T-cell (primary cell): Measurements from ENCODE around the gene PNISR. TPM values are rescaled to one million over a fixed set of nuclear protein-coding genes. Genes with fewer than 3 reads are reported as not detected.

Source experiments
- ATAC-seq, 4 experiments: fragments of 200-7000 bp in 3 of 4; fragments of 150-1000 bp in 1 of 4; cut with Tn5 transposase; replicated peaks in 1 of 4; 1 replicate in 3 of 4; 2 replicates in 1 of 4; pipeline ENCODE4 v1.10.0; 2021; ENCODE audit warnings: moderate library complexity in 3 of 4, mild to moderate bottlenecking in 2 of 4, moderate number of reproducible peaks in 1 of 4
- CTCF ChIA-PET, 2 donors: fragments of 300-600 bp; sonication (Branson Sonifier 250); formaldehyde crosslinking; loops; one replicate each; lab custom pipeline; 2022; ENCODE audit warnings: antibody characterized with exemption in 2 of 2; lab: Charles Lee
- POLR2A ChIA-PET, 2 donors: fragments of 300-600 bp; sonication (Branson Sonifier 250); formaldehyde crosslinking; loops; one replicate each; lab custom pipeline; 2022; ENCODE audit warnings: antibody characterized with exemption in 2 of 2; lab: Charles Lee
- DNase-seq, 35 experiments: peaks; one replicate each; pipeline versions ENCODE4 v3.0.0 to v3.0.0-alpha.2; 2013 to 2023
- H3K27ac ChIP-seq: one replicate; pipeline ENCODE4 v1.5.1; 2013; ENCODE audit warnings: low read length
- H3K27me3 ChIP-seq, 2 experiments: replicated peaks in 1 of 2; 1 replicate in 1 of 2; 2 replicates in 1 of 2; pipeline versions ENCODE4 v1.6.1 to v1.7.0; 2013; ENCODE audit warnings: low read length in 1 of 2, mixed read lengths in 1 of 2; ENCODE audit not compliant: control insufficient read depth in 2 of 2, insufficient read depth in 2 of 2; ENCODE audit errors: extremely low read depth in 1 of 2
- H3K36me3 ChIP-seq, 2 donors: 1 replicate in 1 of 2; 2 replicates in 1 of 2; pipeline versions ENCODE4 v1.6.1 to v1.7.0; 2013; ENCODE audit warnings: low read length in 1 of 2; ENCODE audit not compliant: control insufficient read depth in 2 of 2, insufficient read depth in 1 of 2; ENCODE audit errors: extremely low read depth in 1 of 2
- H3K4me1 ChIP-seq, 2 experiments: 1 replicate in 1 of 2; 2 replicates in 1 of 2; pipeline versions ENCODE4 v1.6.1 to v1.7.0; 2013; ENCODE audit warnings: low read length in 2 of 2, mixed read lengths in 1 of 2; ENCODE audit not compliant: insufficient read depth in 2 of 2, control insufficient read depth in 1 of 2; ENCODE audit errors: extremely low read depth in 1 of 2
- H3K4me3 ChIP-seq, 2 donors: 1 replicate in 1 of 2; 2 replicates in 1 of 2; pipeline versions ENCODE4 v1.5.1 to v1.7.0; 2013; ENCODE audit warnings: mild to moderate bottlenecking in 2 of 2, low read length in 1 of 2, moderate library complexity in 1 of 2; ENCODE audit not compliant: control insufficient read depth in 1 of 2; ENCODE audit errors: extremely low read depth in 1 of 2
- H3K9me3 ChIP-seq: 2 replicates; pipeline ENCODE4 v1.7.0; 2013
- H3K27ac Mint-ChIP-seq, 2 donors: one replicate each; pipeline ENCODE4 v1.8.0; 2020 to 2021; ENCODE audit warnings: mild to moderate bottlenecking in 2 of 2, mixed read lengths in 2 of 2
- H3K27me3 Mint-ChIP-seq, 2 donors: one replicate each; pipeline ENCODE4 v1.8.0; 2021 to 2022; ENCODE audit warnings: mixed read lengths in 2 of 2
- H3K36me3 Mint-ChIP-seq: one replicate; pipeline ENCODE4 v1.8.0; 2021; ENCODE audit warnings: mixed read lengths
- H3K4me1 Mint-ChIP-seq, 3 donors: one replicate each; pipeline ENCODE4 v1.8.0; 2020 to 2022; ENCODE audit warnings: mixed read lengths in 3 of 3, mild to moderate bottlenecking in 1 of 3
- H3K4me3 Mint-ChIP-seq, 3 donors: one replicate each; pipeline ENCODE4 v1.8.0; 2020 to 2022; ENCODE audit warnings: mild to moderate bottlenecking in 3 of 3, mixed read lengths in 3 of 3, moderate library complexity in 3 of 3
- H3K9me3 Mint-ChIP-seq, 3 donors: one replicate each; pipeline ENCODE4 v1.8.0; 2020 to 2022; ENCODE audit warnings: mixed read lengths in 3 of 3
- WGBS: methylation state at CpG from one replicate; pipeline ENCODE4 v1.1.5; 2013; ENCODE audit warnings: missing lambda C conversion rate; ENCODE audit not compliant: insufficient coverage; 5-methylcytosine and 5-hydroxymethylcytosine counted together
- total RNA-seq, 35 experiments: library from RNA in 6 of 35; stranded (reverse) in 6 of 35; fragments of 120-200 nt in 1 of 35; gene quantifications; one replicate each; pipeline versions ENCODE4 v1.2.1 to v1.2.4 and lab custom pipeline; 2013 to 2026

Gene PNISR
- total RNA-seq, 5 donors from 2014 or later (not counting 1 experiment from before 2014, with no cell fraction given), result 212 to 351 (median 234) TPM

DNA sequence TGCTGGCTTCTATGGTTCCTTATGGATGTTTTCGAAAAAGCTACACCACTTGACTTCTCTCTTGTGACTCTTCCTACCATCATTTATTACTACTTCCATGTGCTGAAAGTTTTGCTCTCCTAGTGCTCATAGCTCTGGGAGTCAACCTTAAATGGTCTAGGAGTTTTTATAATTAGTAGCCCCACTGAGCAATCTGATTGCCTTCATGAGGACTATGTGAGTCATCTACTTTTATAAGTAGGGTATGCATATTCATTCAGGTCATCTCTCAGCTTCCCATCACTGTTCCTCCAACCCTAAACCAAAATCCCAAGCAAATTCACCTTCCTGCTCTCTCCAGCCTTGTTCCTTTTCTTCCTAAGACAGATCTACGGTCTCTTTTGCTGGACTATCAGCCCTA is 58.3 kb downstream of the PNISR start:
- no peaks in the 10 kb centered on the region for H3K9me3 ChIP-seq
- no peak overlapping the region for H3K27ac ChIP-seq
- DNase-seq (no peak), ATAC-seq (no peak)
- Mint-ChIP-seq H3K9me3 (no peaks in the 10 kb centered on the region), H3K4me1 (no peaks in the 10 kb centered on the region), H3K4me3 (no peak overlapping the region), H3K27me3 (peaks cover 0 to 4% of the 10 kb centered on the region in 2 donors), H3K27ac (no peak overlapping the region), H3K36me3 (peaks cover 4% of the 10 kb centered on the region)
- H3K27me3 ChIP-seq, result peaks cover 0 to under 1% of the 10 kb centered on the region in 2 experiments
- H3K36me3 ChIP-seq, result no peaks in the 10 kb centered on the region
- POLR2A ChIA-PET, result no interaction called here
- H3K4me1 ChIP-seq, result no peaks in the 10 kb centered on the region
- CTCF ChIA-PET, result interaction anchor here in 1 of 2 donors (0.6 kb wide), 1 partner anchor 223 kb away, joined by 3 read pairs; no protein-coding TSS in a partner anchor
- H3K4me3 ChIP-seq, result no peak overlapping the region
- WGBS, result no CpG with 5 or more reads among the region's 2 CpGs

DNA sequence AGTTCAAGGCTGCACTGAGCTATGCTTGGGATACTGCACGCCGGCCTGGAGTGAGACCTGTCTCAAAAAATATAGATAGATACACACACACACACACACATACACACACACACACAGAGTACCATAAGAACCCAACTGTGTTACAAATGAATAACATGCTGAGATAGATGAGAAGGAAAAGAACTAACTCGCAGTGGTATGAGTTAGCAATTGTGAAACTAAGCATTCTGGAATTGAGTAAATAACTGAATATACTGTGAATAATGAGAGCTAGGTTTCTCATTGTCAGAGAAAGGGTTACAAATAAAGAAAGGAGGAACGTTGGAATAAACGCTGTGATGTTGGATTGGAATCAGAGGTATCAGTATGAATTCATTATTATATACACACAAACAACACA is 61.1 kb downstream of the PNISR start:
- H3K4me1 ChIP-seq, result no peaks in the 10 kb centered on the region
- no peaks in the 10 kb centered on the region for H3K36me3 ChIP-seq
- ChIA-PET POLR2A (no interaction called here), CTCF (no interaction called here)
- Mint-ChIP-seq H3K27ac (no peak overlapping the region), H3K9me3 (no peaks in the 10 kb centered on the region), H3K27me3 (peaks cover 11 to 17% of the 10 kb centered on the region in 2 donors), H3K4me1 (no peaks in the 10 kb centered on the region), H3K36me3 (no peaks in the 10 kb centered on the region), H3K4me3 (no peak overlapping the region)
- ATAC-seq (no peak), DNase-seq (no peak)
- WGBS, result 29% methylated on average over 1 of the region's 5 CpGs
- H3K4me3 ChIP-seq, result no peak overlapping the region
- peaks cover 0 to 2% of the 10 kb centered on the region in 2 experiments for H3K27me3 ChIP-seq
- no peak overlapping the region for H3K27ac ChIP-seq
- no peaks in the 10 kb centered on the region for H3K9me3 ChIP-seq

DNA sequence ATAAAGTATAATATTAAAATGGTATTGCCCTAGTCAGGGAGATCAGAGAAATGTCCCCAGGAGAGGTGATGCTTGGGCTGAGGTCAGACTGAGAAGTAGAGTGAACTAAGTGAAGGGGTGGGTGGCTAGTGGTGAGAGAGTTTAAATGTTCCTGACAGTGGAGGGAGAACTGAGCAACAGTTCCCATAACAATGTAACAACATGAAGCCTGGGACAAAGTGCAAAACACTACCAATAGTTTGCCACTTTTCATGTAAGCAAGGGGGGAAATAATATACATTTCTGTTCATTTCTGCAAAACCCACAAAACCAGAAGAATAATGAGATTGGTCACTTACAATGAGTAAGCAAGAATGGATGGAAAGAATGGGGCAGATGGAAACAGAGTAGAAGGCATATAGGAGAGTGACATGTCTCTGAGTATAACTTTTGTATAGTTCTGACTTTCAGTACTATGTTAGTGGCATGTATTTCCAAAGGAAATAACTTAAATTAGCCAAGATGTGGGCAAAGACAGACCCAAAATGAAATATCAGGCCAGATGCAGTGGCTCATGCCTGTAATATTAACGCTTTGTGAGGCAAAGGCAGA is 62.3 kb downstream of the PNISR start:
- 60% methylated on average over 1 of the region's 1 CpG for WGBS
- no peaks in the 10 kb centered on the region for H3K36me3 Mint-ChIP-seq
- ChIA-PET CTCF (interaction anchor here in 1 of 2 donors (0.6 kb wide), 1 partner anchor 51 kb away, joined by 4 read pairs; no protein-coding TSS in a partner anchor), POLR2A (no interaction called here)
- no peaks in the 10 kb centered on the region for H3K4me1 Mint-ChIP-seq
- no peak overlapping the region for H3K4me3 Mint-ChIP-seq
- ATAC-seq (no peak), DNase-seq (no peak)
- no peaks in the 10 kb centered on the region for H3K4me1 ChIP-seq
- peaks cover 0 to 4% of the 10 kb centered on the region in 2 experiments for H3K27me3 ChIP-seq
- H3K9me3 ChIP-seq, result no peaks in the 10 kb centered on the region
- H3K9me3 Mint-ChIP-seq, result no peaks in the 10 kb centered on the region
- H3K27me3 Mint-ChIP-seq, result peaks cover 11 to 17% of the 10 kb centered on the region in 2 donors
- no peak overlapping the region for H3K27ac ChIP-seq
- H3K4me3 ChIP-seq, result no peak overlapping the region
- H3K27ac Mint-ChIP-seq, result no peak overlapping the region
- no peaks in the 10 kb centered on the region for H3K36me3 ChIP-seq

DNA sequence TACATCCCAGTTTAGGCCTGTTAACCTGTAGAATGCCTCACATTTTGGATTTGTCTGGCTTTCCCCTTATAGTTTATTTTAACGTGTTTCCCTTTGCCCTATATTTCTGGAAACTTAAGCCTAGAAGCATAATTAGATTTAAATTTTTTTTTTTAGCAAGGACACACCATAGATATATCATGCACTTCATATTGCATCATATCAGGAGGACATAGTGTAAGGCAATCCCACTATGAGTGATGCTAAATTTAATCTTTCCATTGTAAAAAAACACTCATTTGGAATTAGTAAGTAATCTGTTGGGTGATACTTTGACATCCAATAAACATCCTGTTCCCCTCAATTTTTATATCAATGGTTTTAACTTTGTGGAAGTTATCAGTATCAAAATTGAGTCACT is 65.3 kb downstream of the PNISR start:
- peaks cover 3 to 4% of the 10 kb centered on the region in 2 experiments for H3K27me3 ChIP-seq
- DNase-seq, result no peak
- WGBS, result no CpG with 5 or more reads among the region's 1 CpG
- no peak overlapping the region for H3K27ac ChIP-seq
- CTCF ChIA-PET, result no interaction called here
- no peaks in the 10 kb centered on the region for H3K9me3 ChIP-seq
- no peak overlapping the region for H3K27ac Mint-ChIP-seq
- no peaks in the 10 kb centered on the region for H3K4me1 ChIP-seq
- POLR2A ChIA-PET, result no interaction called here
- no peak overlapping the region for H3K4me3 ChIP-seq
- ATAC-seq, result no peak
- no peaks in the 10 kb centered on the region for H3K36me3 ChIP-seq
- no peaks in the 10 kb centered on the region for H3K36me3 Mint-ChIP-seq
- H3K4me1 Mint-ChIP-seq, result no peaks in the 10 kb centered on the region
- H3K9me3 Mint-ChIP-seq, result no peaks in the 10 kb centered on the region
- H3K4me3 Mint-ChIP-seq, result no peak overlapping the region
- peaks cover 28 to 33% of the 10 kb centered on the region in 2 donors for H3K27me3 Mint-ChIP-seq

GRCh38 chr6:99356641-99357040 is 68.5 kb downstream of the PNISR start:
- H3K27ac ChIP-seq, result no peak overlapping the region
- DNase-seq, result no peak
- no peaks in the 10 kb centered on the region for H3K4me1 ChIP-seq
- H3K9me3 ChIP-seq, result no peaks in the 10 kb centered on the region
- Mint-ChIP-seq H3K36me3 (no peaks in the 10 kb centered on the region), H3K27ac (no peak overlapping the region), H3K27me3 (peaks cover 33 to 55% of the 10 kb centered on the region in 2 donors), H3K9me3 (no peaks in the 10 kb centered on the region), H3K4me3 (no peak overlapping the region), H3K4me1 (no peaks in the 10 kb centered on the region)
- ChIA-PET CTCF (no interaction called here), POLR2A (no interaction called here)
- peaks cover 2 to 16% of the 10 kb centered on the region in 2 experiments for H3K27me3 ChIP-seq
- no peak for ATAC-seq
- H3K36me3 ChIP-seq, result no peaks in the 10 kb centered on the region
- no peak overlapping the region for H3K4me3 ChIP-seq
- 75% methylated on average over 1 of the region's 1 CpG for WGBS

DNA sequence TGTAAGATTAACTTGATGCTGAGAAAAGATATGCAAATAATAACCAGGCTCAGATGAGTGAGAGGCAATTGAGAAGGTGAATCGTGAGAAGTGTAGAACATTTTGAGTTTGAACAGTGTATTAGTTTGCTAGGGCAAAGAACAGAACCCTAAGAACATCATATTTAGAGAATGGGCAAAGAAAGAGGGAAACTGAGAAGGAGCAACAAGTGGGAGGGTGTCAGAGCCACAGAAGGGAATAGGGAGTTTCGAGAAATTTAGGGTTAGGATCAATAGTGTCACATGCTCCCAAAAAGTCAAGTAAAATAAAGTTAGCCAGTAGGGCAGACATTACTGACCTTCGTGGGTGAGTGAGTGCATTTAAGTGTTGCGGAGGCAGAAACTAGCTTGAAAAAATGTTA is 70.1 kb downstream of the PNISR start:
- H3K27ac Mint-ChIP-seq, result no peak overlapping the region

More for the DNA sequence above, 70.1 kb downstream of the PNISR start:
- H3K36me3 ChIP-seq, result no peaks in the 10 kb centered on the region
- peaks cover 9 to 33% of the 10 kb centered on the region in 2 experiments for H3K27me3 ChIP-seq
- peaks cover 0 to under 1% of the 10 kb centered on the region in 2 experiments for H3K4me1 ChIP-seq
- no peak overlapping the region for H3K27ac ChIP-seq
- no peak overlapping the region for H3K4me3 ChIP-seq
- peaks cover 0 to 4% (median 3%) of the 10 kb centered on the region in 3 donors for H3K4me1 Mint-ChIP-seq
- ChIA-PET POLR2A (interaction anchor here in 1 of 2 donors (0.6 kb wide), 1 partner anchor 99 kb away, joined by 3 read pairs; no protein-coding TSS in a partner anchor), CTCF (no interaction called here)
- H3K9me3 ChIP-seq, result no peaks in the 10 kb centered on the region
- WGBS, result 72% methylated on average over 3 of the region's 4 CpGs
- no peaks in the 10 kb centered on the region for H3K36me3 Mint-ChIP-seq
- DNase-seq, result no peak
- ATAC-seq, result no peak
- H3K4me3 Mint-ChIP-seq, result no peak overlapping the region
- no peaks in the 10 kb centered on the region for H3K9me3 Mint-ChIP-seq
- H3K27me3 Mint-ChIP-seq, result peaks cover 40 to 56% of the 10 kb centered on the region in 2 donors
